Measurements from ENCODE around the gene YJU2. TPM values are rescaled to one million over a fixed set of nuclear protein-coding genes. Genes with fewer than 3 reads are reported as not detected.

YJU2 gene
- total and polyA plus RNA-seq, 2 of the 8 experiments (the other 6 are each of a cell fraction or from before 2014, with no cell fraction given): 26.8 to 27.7 TPM

- no peak overlapping the region for H2BK120ac ChIP-seq (replicated peaks; ENCODE audit: low read depth, low read length)
- FAIRE-seq: no peak
- no peak overlapping the region for H3K4me2 ChIP-seq (ENCODE audit: insufficient read depth in 1 of 2, low read depth in 2 of 2, low read length in 2 of 2)
- no peak overlapping the region for H2BK5ac ChIP-seq (ENCODE audit: low read depth, low read length)
- ChIA-PET CTCF (ENCODE audit: partially characterized antibody) (interaction anchor here (1.0 to 3.1 kb wide), 6 partner anchors 8 to 52 kb away, joined by 4 to 15 read pairs (median 4); no protein-coding TSS in a partner anchor), POLR2A (ENCODE audit: partially characterized antibody) (interaction anchor here (0.5 to 12.2 kb wide), 8 partner anchors 16 to 174 kb away, joined by 3 to 86 read pairs (median 3); partner anchors contain the start of gene SHD)
- WGBS, 2 experiments (ENCODE audit: extremely low coverage in 1 of 2, insufficient coverage in 1 of 2, insufficient read length in 1 of 2, insufficient replicate concordance in 2 of 2, low coverage in 1 of 2, low lambda C conversion rate in 2 of 2, missing lambda C conversion rate in 1 of 2): 93% methylated on average over 16 of the region's 16 CpGs; no CpG with 5 or more reads in 1 of the 2 experiments
- H3K9me3 ChIP-seq (ENCODE audit: insufficient read depth in 2 of 2, low read depth in 1 of 2, low read length in 1 of 2): no peaks in the 10 kb centered on the region
- no peak overlapping the region for H2AFZ ChIP-seq (ENCODE audit: low read length)
- peak overlapping the region; percentile 97; the same call in 1 of the 2 replicates for H2AK5ac ChIP-seq (ENCODE audit: low read depth, low read length)
- no peak overlapping the region for H2BK15ac ChIP-seq (ENCODE audit: low read length)
- H2BK12ac ChIP-seq (ENCODE audit: low read depth, low read length): peak overlapping the region; percentile 94; the same call in 1 of the 2 replicates
- no peak overlapping the region for H4K5ac ChIP-seq (ENCODE audit: insufficient read length, low read depth, low read length)
- no peak overlapping the region for H3K27ac ChIP-seq (ENCODE audit: low read depth, low read length)
- H3K79me2 ChIP-seq (ENCODE audit: control insufficient read depth in 1 of 2, insufficient read depth in 2 of 2, low read length in 2 of 2): no peaks in the 10 kb centered on the region
- H3K23ac ChIP-seq (ENCODE audit: insufficient read length): no peak overlapping the region
- no peak overlapping the region for H4K91ac ChIP-seq (replicated peaks; ENCODE audit: insufficient read length, low read length)
- no peaks in the 10 kb centered on the region for H3K27me3 ChIP-seq (replicated peaks in 1 of 4; ENCODE audit: control insufficient read depth in 3 of 4, extremely low read depth in 1 of 4, insufficient read depth in 3 of 4, low read length in 3 of 4)
- H3K9ac ChIP-seq (replicated peaks in 1 of 4; ENCODE audit: extremely low read depth in 1 of 4, low read depth in 3 of 4, low read length in 3 of 4): peak overlapping the region in 1 of 4 experiments; percentile 50; a peak in 1 of 7 replicates
- no peak overlapping the region for H4K8ac ChIP-seq (ENCODE audit: extremely low read depth, insufficient read depth, low read length)
- H3K79me1 ChIP-seq (ENCODE audit: low read depth, low read length): peaks cover 3% of the 10 kb centered on the region; the same call in 1 of the 2 replicates
- H2BK20ac ChIP-seq (ENCODE audit: low read length): no peak overlapping the region
- H4K20me1 ChIP-seq (replicated peaks in 1 of 2; ENCODE audit: control insufficient read depth in 1 of 2, insufficient read depth in 2 of 2, low read length in 2 of 2): peaks cover 0 to 2% of the 10 kb centered on the region in 2 experiments
- peak overlapping the region in 1 of 4 experiments; percentile 58; a peak in 1 of 8 replicates for H3K4me3 ChIP-seq (ENCODE audit: extremely low read depth in 1 of 4, insufficient read depth in 2 of 4, low read depth in 3 of 4, low read length in 4 of 4)
- H3K14ac ChIP-seq (ENCODE audit: insufficient read length): no peak overlapping the region
- H3K36me3 ChIP-seq (ENCODE audit: control insufficient read depth in 2 of 4, insufficient read depth in 4 of 4, low read length in 3 of 4): peaks cover 5 to 21% (median 12%) of the 10 kb centered on the region in 4 experiments
- peaks cover 0 to 8% (median 0%) of the 10 kb centered on the region in 4 experiments; a peak in 3 of 7 replicates for H3K4me1 ChIP-seq (replicated peaks in 1 of 4; ENCODE audit: control insufficient read depth in 3 of 4, insufficient read depth in 4 of 4, low read length in 3 of 4)
- H3K23me2 ChIP-seq (ENCODE audit: low read depth, low read length): no peaks in the 10 kb centered on the region; the same call in 1 of the 2 replicates
- no peak overlapping the region for H3K18ac ChIP-seq (ENCODE audit: extremely low read depth, low read length)
- no peak overlapping the region for H3K4ac ChIP-seq (replicated peaks; ENCODE audit: insufficient read length, low read depth, low read length)
- DNase-seq (ENCODE audit: low read depth in 1 of 2, low spot score in 2 of 2): no peak
- no peak overlapping the region for H3K56ac ChIP-seq (replicated peaks; ENCODE audit: insufficient read length, low read depth, low read length)
- TF ChIP-seq NANOG (IDR thresholded peaks at IDR 0.05; ENCODE audit: insufficient read depth, low read depth, low read length, poor library complexity, severe bottlenecking) (no peak), TAF1 (IDR thresholded peaks at IDR 0.05; ENCODE audit: low read depth, low read length) (no peak), CEBPB (IDR thresholded peaks at IDR 0.05; ENCODE audit: low read depth, low read length) (no peak), POLR2A (IDR thresholded peaks at IDR 0.05; ENCODE audit: control extremely low read depth in 1 of 2, low read depth in 2 of 2, low read length in 2 of 2) (no peak)
Observed at GRCh38 chr19:4305659-4306058, 58.8 kb downstream of the YJU2 start.
